DND-41 (cell line): ENCODE measurements around the gene TM2D1.
"Not testable (repeated sequence)": the region's sequence is repeated elsewhere in the genome, so short reads cannot be mapped to it uniquely, and the experiment has no call there.

Experiments
- EZH2 ChIP-seq: IDR thresholded peaks from 3 replicates; pipeline ENCODE4 v1.6.1; 2012; ENCODE audit warnings: borderline replicate concordance, low read depth, mild to moderate bottlenecking, moderate library complexity, low read length, inconsistent platforms; ENCODE audit not compliant: severe bottlenecking
- TF ChIP-seq, protein P1 (sequence below): IDR thresholded peaks from 2 replicates; pipeline ENCODE4 v1.5.1; 2012; ENCODE audit warnings: borderline replicate concordance, low read length, moderate library complexity, mild to moderate bottlenecking; ENCODE audit not compliant: poor library complexity, severe bottlenecking; ENCODE audit errors: extremely low read depth

DNA sequence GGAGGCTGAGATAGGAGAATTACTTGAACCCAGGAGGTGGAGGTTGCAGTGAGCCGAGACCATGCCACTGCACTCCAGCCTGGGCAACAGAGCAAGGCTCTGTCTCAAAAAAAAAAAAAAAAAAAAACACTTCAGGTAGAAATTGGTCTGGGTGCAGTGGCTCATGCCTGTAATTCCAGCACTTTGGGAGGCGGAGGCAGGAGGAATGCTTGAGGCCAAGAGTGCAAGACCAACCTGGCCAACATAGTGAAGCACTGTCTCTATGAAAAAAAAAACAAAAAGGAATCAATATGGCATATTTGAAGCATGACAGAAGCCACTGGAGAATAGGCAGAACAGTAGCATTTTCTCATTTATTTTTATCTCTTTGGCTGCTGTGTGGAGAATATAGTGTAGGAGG lies 48.1 kb downstream of the TM2D1 start:
- TF ChIP-seq, protein P1, sequence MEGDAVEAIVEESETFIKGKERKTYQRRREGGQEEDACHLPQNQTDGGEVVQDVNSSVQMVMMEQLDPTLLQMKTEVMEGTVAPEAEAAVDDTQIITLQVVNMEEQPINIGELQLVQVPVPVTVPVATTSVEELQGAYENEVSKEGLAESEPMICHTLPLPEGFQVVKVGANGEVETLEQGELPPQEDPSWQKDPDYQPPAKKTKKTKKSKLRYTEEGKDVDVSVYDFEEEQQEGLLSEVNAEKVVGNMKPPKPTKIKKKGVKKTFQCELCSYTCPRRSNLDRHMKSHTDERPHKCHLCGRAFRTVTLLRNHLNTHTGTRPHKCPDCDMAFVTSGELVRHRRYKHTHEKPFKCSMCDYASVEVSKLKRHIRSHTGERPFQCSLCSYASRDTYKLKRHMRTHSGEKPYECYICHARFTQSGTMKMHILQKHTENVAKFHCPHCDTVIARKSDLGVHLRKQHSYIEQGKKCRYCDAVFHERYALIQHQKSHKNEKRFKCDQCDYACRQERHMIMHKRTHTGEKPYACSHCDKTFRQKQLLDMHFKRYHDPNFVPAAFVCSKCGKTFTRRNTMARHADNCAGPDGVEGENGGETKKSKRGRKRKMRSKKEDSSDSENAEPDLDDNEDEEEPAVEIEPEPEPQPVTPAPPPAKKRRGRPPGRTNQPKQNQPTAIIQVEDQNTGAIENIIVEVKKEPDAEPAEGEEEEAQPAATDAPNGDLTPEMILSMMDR: not testable (repeated sequence)
- not testable (repeated sequence) for TF ChIP-seq EZH2
